HG03159 (cell line): ENCODE results near the gene TMEM259.

ENCODE experiments used
- ATAC-seq: cut with Tn5 transposase; IDR thresholded peaks from one replicate; pipeline ENCODE4 v1.9.1; 2021; ENCODE audit warnings: mild to moderate bottlenecking, moderate library complexity; ENCODE audit not compliant: unreplicated experiment

Gene TMEM259

GRCh38 chr19:1004803-1005664, 15.9 kb downstream of the TMEM259 start:
- ATAC-seq: no peak

- ATAC-seq: no peak
Measured at GRCh38 chr19:1004204-1004802, 16.6 kb downstream of the TMEM259 start.

GRCh38 chr19:1003283-1003682, 17.6 kb downstream of the TMEM259 start:
- no peak for ATAC-seq

- no peak for ATAC-seq
Measured at GRCh38 chr19:1002600-1002999, 18.3 kb downstream of the TMEM259 start.

GRCh38 chr19:1001538-1002166, 19.3 kb downstream of the TMEM259 start:
- no peak for ATAC-seq

GRCh38 chr19:1000591-1001537, 20.1 kb downstream of the TMEM259 start:
- no peak for ATAC-seq

GRCh38 chr19:1000095-1000494, 20.8 kb downstream of the TMEM259 start, which contains the start of gene GRIN3B:
GRIN3B (plus strand) TSS chr19:1000419; CDS start chr19:1000438, 19 bp downstream.
- no peak for ATAC-seq

- ATAC-seq: no peak
Measured at GRCh38 chr19:999379-999719, 21.6 kb downstream of the TMEM259 start.

- ATAC-seq: no peak
Measured at GRCh38 chr19:998064-998463, 22.9 kb downstream of the TMEM259 start.

- no peak for ATAC-seq
Measured at GRCh38 chr19:996051-996838, 24.7 kb downstream of the TMEM259 start.

GRCh38 chr19:995051-995827, 25.7 kb downstream of the TMEM259 start:
- no peak for ATAC-seq

- no peak for ATAC-seq
Measured at GRCh38 chr19:994516-994915, 26.4 kb downstream of the TMEM259 start.

GRCh38 chr19:993831-994393, 27.0 kb downstream of the TMEM259 start:
- no peak for ATAC-seq

GRCh38 chr19:993361-993830, 27.5 kb downstream of the TMEM259 start:
- ATAC-seq: no peak

GRCh38 chr19:992670-993055, 28.3 kb downstream of the TMEM259 start:
- ATAC-seq: no peak

- ATAC-seq: no peak
Measured at GRCh38 chr19:991932-992669, 28.8 kb downstream of the TMEM259 start.

- no peak for ATAC-seq
Measured at GRCh38 chr19:991174-991931, 29.6 kb downstream of the TMEM259 start.
